ENCODE data around the gene APBB2. TPM values are rescaled to one million over a fixed set of nuclear protein-coding genes. Genes with fewer than 3 reads are reported as not detected.

Gene APBB2
- total RNA-seq, 1 experiment from 2014 or later = 49.0 TPM

DNA sequence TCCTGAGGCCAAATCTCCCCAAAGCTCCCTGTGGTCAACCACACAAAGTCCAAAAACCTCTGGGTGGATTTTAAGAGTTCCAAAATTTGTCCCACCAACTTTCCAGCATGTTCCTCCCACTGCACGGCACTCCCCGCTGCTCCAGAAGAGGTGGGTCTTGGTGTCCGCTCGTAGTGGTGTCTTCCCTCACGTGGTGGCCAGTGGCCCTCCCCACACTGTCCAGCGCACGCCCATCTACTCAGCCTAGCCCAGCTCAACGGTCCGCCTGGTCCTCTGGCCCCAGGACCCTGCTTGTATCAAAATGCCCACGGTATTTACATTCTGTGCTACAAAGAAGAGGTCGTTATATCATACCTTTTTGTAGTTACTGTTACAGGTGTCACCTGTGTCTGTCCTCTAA lies 381.1 kb downstream of the APBB2 start (continued):
- TF ChIP-seq, protein P1, sequence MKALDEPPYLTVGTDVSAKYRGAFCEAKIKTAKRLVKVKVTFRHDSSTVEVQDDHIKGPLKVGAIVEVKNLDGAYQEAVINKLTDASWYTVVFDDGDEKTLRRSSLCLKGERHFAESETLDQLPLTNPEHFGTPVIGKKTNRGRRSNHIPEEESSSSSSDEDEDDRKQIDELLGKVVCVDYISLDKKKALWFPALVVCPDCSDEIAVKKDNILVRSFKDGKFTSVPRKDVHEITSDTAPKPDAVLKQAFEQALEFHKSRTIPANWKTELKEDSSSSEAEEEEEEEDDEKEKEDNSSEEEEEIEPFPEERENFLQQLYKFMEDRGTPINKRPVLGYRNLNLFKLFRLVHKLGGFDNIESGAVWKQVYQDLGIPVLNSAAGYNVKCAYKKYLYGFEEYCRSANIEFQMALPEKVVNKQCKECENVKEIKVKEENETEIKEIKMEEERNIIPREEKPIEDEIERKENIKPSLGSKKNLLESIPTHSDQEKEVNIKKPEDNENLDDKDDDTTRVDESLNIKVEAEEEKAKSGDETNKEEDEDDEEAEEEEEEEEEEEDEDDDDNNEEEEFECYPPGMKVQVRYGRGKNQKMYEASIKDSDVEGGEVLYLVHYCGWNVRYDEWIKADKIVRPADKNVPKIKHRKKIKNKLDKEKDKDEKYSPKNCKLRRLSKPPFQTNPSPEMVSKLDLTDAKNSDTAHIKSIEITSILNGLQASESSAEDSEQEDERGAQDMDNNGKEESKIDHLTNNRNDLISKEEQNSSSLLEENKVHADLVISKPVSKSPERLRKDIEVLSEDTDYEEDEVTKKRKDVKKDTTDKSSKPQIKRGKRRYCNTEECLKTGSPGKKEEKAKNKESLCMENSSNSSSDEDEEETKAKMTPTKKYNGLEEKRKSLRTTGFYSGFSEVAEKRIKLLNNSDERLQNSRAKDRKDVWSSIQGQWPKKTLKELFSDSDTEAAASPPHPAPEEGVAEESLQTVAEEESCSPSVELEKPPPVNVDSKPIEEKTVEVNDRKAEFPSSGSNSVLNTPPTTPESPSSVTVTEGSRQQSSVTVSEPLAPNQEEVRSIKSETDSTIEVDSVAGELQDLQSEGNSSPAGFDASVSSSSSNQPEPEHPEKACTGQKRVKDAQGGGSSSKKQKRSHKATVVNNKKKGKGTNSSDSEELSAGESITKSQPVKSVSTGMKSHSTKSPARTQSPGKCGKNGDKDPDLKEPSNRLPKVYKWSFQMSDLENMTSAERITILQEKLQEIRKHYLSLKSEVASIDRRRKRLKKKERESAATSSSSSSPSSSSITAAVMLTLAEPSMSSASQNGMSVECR (CRISPR knock-in tag; IDR thresholded peaks at IDR 0.05; ENCODE audit: borderline replicate concordance) = no peak
- no peak for TF ChIP-seq ZBTB21 (CRISPR knock-in tag; IDR thresholded peaks at IDR 0.05; ENCODE audit: borderline replicate concordance)
- TF ChIP-seq, protein P2, sequence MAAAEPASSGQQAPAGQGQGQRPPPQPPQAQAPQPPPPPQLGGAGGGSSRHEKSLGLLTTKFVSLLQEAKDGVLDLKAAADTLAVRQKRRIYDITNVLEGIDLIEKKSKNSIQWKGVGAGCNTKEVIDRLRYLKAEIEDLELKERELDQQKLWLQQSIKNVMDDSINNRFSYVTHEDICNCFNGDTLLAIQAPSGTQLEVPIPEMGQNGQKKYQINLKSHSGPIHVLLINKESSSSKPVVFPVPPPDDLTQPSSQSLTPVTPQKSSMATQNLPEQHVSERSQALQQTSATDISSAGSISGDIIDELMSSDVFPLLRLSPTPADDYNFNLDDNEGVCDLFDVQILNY (CRISPR knock-in tag; IDR thresholded peaks at IDR 0.05) = no peak
- TF ChIP-seq, protein P3, sequence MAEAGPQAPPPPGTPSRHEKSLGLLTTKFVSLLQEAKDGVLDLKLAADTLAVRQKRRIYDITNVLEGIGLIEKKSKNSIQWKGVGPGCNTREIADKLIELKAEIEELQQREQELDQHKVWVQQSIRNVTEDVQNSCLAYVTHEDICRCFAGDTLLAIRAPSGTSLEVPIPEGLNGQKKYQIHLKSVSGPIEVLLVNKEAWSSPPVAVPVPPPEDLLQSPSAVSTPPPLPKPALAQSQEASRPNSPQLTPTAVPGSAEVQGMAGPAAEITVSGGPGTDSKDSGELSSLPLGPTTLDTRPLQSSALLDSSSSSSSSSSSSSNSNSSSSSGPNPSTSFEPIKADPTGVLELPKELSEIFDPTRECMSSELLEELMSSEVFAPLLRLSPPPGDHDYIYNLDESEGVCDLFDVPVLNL (CRISPR knock-in tag; IDR thresholded peaks at IDR 0.05; ENCODE audit: borderline replicate concordance, low read depth) = no peak
- TF ChIP-seq, protein P4, sequence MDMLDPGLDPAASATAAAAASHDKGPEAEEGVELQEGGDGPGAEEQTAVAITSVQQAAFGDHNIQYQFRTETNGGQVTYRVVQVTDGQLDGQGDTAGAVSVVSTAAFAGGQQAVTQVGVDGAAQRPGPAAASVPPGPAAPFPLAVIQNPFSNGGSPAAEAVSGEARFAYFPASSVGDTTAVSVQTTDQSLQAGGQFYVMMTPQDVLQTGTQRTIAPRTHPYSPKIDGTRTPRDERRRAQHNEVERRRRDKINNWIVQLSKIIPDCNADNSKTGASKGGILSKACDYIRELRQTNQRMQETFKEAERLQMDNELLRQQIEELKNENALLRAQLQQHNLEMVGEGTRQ (CRISPR knock-in tag; IDR thresholded peaks at IDR 0.05) = no peak
- TF ChIP-seq GABPB1 (CRISPR knock-in tag; IDR thresholded peaks at IDR 0.05) = no peak
- no peak for TF ChIP-seq GRHL2 (CRISPR knock-in tag; IDR thresholded peaks at IDR 0.05; ENCODE audit: insufficient replicate concordance, severe bottlenecking)
- TF ChIP-seq CREB1 (CRISPR knock-in tag; IDR thresholded peaks at IDR 0.05) = no peak
- TF ChIP-seq ZNF121 (CRISPR knock-in tag; IDR thresholded peaks at IDR 0.05) = no peak

DNA sequence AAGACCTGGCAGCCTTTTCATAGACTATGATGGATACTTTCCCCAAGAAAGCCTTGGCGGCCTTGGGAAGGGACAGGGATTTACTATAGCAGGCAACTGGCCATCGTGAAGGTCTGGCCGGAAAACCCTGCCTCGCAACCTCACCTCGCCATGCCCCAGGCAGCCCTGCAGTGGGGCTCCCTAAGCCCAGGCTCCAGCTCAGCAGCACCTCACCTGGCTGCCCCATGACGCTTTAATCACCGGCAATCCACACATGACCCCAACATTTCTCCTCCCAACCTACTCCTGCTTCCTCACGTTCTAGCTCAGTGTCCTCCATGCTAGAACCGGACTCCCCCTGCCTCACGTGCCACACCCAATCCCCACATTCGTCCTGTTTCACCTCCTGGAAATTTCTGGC lies 382.2 kb downstream of the APBB2 start:
- H3K27ac Mint-ChIP-seq = peak overlapping the region; percentile 76; the same call in 1 of the 2 replicates
- DNase-seq (ENCODE audit: low spot score) (no peak), ATAC-seq (no peak; the same call in 1 of the 2 replicates)
- H3K9me3 Mint-ChIP-seq = no peaks in the 10 kb centered on the region
- H3K4me1 Mint-ChIP-seq = no peaks in the 10 kb centered on the region
- no peaks in the 10 kb centered on the region for H3K27me3 Mint-ChIP-seq (ENCODE audit: low read depth)
- CTCF ChIA-PET = interaction anchor here (1.3 to 1.8 kb wide), 2 partner anchors 9 to 65 kb away, joined by 4 read pairs; no protein-coding TSS in a partner anchor
- no peak for TF ChIP-seq ZNF121 (CRISPR knock-in tag; IDR thresholded peaks at IDR 0.05)
- TF ChIP-seq RELA (CRISPR knock-in tag; IDR thresholded peaks at IDR 0.05; ENCODE audit: borderline replicate concordance) = no peak
- TF ChIP-seq SMAD4 (CRISPR knock-in tag; IDR thresholded peaks at IDR 0.05) = no peak
- POLR2A ChIA-PET = no interaction called here
- no peak overlapping the region for H3K4me3 Mint-ChIP-seq
- H3K36me3 Mint-ChIP-seq = peaks cover 48% of the 10 kb centered on the region

DNA sequence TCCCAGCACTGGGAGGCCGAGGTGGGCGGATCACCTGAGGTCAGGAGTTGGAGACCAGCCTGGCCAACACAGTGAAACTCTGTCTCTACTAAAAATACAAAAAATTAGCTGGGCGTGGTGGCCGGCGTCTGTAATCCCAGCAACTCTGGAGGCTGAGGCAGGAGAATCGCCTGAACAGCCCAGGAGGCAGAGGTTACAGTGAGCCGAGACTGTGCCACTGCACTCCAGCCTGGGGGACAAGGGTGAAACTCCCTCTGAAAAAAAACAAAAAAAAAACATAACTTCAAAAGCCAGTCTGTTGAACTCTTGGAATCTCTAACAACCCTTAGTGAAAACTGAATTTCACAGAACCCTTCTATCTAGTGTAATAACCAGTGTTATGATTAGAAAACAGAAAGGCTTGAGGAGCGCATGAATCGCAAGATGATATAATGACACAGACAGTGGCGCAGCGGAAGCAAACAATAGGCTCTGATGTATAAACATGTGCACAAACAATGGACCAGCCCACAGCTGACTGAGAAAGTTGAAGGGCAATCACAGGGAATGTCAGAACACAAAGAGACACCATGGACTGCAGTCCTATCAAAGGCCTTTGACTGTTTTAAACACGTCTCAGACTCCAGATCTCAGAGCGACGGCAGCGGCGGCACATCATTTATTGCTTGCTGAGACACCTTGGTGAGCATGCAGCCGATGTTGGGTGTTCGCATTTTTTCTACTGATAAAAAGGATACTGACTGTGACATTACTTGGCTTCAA lies 383.0 kb downstream of the APBB2 start:
- Mint-ChIP-seq H3K4me1 (no peaks in the 10 kb centered on the region), H3K27me3 (ENCODE audit: low read depth) (no peaks in the 10 kb centered on the region), H3K4me3 (no peak overlapping the region), H3K36me3 (peaks cover 52% of the 10 kb centered on the region), H3K9me3 (no peaks in the 10 kb centered on the region), H3K27ac (no peak overlapping the region)
- ChIA-PET POLR2A (no interaction called here), CTCF (interaction anchor here (1.0 to 1.8 kb wide), 4 partner anchors 10 to 77 kb away, joined by 3 to 5 read pairs (median 4); no protein-coding TSS in a partner anchor)
- no peak for ATAC-seq
- DNase-seq (ENCODE audit: low spot score) = no peak
- no peak for TF ChIP-seq OVOL2 (CRISPR knock-in tag; IDR thresholded peaks at IDR 0.05; ENCODE audit: borderline replicate concordance)
- TF ChIP-seq, protein P5, sequence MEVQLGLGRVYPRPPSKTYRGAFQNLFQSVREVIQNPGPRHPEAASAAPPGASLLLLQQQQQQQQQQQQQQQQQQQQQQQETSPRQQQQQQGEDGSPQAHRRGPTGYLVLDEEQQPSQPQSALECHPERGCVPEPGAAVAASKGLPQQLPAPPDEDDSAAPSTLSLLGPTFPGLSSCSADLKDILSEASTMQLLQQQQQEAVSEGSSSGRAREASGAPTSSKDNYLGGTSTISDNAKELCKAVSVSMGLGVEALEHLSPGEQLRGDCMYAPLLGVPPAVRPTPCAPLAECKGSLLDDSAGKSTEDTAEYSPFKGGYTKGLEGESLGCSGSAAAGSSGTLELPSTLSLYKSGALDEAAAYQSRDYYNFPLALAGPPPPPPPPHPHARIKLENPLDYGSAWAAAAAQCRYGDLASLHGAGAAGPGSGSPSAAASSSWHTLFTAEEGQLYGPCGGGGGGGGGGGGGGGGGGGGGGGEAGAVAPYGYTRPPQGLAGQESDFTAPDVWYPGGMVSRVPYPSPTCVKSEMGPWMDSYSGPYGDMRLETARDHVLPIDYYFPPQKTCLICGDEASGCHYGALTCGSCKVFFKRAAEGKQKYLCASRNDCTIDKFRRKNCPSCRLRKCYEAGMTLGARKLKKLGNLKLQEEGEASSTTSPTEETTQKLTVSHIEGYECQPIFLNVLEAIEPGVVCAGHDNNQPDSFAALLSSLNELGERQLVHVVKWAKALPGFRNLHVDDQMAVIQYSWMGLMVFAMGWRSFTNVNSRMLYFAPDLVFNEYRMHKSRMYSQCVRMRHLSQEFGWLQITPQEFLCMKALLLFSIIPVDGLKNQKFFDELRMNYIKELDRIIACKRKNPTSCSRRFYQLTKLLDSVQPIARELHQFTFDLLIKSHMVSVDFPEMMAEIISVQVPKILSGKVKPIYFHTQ (CRISPR knock-in tag; IDR thresholded peaks at IDR 0.05) = no peak
- TF ChIP-seq ZNF416 (CRISPR knock-in tag; IDR thresholded peaks at IDR 0.05) = no peak
- no peak for TF ChIP-seq RORB (CRISPR knock-in tag; IDR thresholded peaks at IDR 0.05)
- TF ChIP-seq, protein P6, sequence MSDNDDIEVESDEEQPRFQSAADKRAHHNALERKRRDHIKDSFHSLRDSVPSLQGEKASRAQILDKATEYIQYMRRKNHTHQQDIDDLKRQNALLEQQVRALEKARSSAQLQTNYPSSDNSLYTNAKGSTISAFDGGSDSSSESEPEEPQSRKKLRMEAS (CRISPR knock-in tag; IDR thresholded peaks at IDR 0.05) = no peak
- TF ChIP-seq, protein P7, sequence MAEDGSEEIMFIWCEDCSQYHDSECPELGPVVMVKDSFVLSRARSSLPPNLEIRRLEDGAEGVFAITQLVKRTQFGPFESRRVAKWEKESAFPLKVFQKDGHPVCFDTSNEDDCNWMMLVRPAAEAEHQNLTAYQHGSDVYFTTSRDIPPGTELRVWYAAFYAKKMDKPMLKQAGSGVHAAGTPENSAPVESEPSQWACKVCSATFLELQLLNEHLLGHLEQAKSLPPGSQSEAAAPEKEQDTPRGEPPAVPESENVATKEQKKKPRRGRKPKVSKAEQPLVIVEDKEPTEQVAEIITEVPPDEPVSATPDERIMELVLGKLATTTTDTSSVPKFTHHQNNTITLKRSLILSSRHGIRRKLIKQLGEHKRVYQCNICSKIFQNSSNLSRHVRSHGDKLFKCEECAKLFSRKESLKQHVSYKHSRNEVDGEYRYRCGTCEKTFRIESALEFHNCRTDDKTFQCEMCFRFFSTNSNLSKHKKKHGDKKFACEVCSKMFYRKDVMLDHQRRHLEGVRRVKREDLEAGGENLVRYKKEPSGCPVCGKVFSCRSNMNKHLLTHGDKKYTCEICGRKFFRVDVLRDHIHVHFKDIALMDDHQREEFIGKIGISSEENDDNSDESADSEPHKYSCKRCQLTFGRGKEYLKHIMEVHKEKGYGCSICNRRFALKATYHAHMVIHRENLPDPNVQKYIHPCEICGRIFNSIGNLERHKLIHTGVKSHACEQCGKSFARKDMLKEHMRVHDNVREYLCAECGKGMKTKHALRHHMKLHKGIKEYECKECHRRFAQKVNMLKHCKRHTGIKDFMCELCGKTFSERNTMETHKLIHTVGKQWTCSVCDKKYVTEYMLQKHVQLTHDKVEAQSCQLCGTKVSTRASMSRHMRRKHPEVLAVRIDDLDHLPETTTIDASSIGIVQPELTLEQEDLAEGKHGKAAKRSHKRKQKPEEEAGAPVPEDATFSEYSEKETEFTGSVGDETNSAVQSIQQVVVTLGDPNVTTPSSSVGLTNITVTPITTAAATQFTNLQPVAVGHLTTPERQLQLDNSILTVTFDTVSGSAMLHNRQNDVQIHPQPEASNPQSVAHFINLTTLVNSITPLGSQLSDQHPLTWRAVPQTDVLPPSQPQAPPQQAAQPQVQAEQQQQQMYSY (CRISPR knock-in tag; IDR thresholded peaks at IDR 0.05) = no peak
